ENCODE data around the gene MMP12. TPM values are rescaled to one million over a fixed set of nuclear protein-coding genes. Genes with fewer than 3 reads are reported as not detected.

Gene MMP12
- total RNA-seq, 1 experiment from 2014 or later: not detected

DNA sequence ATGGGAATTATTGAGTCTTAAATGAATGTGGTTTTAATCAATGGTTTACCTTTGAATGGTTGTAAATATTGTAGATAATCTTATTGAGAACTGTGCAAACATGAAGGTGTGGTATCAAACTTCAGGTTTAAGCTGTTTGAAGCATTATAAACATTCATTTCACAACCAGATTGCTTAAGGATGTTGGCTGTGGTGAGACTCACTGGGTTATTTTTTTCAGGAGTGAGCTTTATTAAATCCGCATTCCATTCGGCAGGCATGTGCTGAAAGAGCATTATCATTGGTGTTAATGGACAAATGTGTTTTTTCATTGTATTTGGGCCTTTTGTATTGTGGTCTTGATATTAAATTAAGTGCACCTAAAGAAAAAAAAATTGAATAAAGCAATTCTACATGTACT is 41.1 kb downstream of the MMP12 start:
- peaks cover 3% of the 10 kb centered on the region; the same call in 1 of the 2 replicates for H3K27me3 Mint-ChIP-seq (ENCODE audit: low read depth)
- Histone ChIP-seq H3K79me1 (ENCODE audit: insufficient read depth, low read depth, low read length, poor library complexity, severe bottlenecking) (no peaks in the 10 kb centered on the region), H4K20me1 (ENCODE audit: control insufficient read depth, insufficient read depth, insufficient read length) (no peaks in the 10 kb centered on the region), H4K91ac (ENCODE audit: insufficient read length, low read depth, low read length) (no peak overlapping the region), H3K27me3 (ENCODE audit: insufficient read depth, low read length) (no peaks in the 10 kb centered on the region), H3K9ac (ENCODE audit: extremely low read depth, insufficient read length, low read length) (no peak overlapping the region), H2BK12ac (ENCODE audit: insufficient read length, low read depth, low read length) (no peak overlapping the region), H3K79me2 (ENCODE audit: insufficient read depth, low read length) (no peaks in the 10 kb centered on the region), H2BK20ac (ENCODE audit: low read depth, low read length, poor library complexity, severe bottlenecking) (no peak overlapping the region), H4K5ac (ENCODE audit: insufficient read length, low read depth, low read length) (no peak overlapping the region), H3K4me2 (ENCODE audit: insufficient read depth, insufficient read length, low read length) (no peak overlapping the region), H3K14ac (ENCODE audit: insufficient read depth, low read length) (no peak overlapping the region), H3K27ac (ENCODE audit: insufficient read length, low read depth, low read length) (no peak overlapping the region), H2BK120ac (ENCODE audit: low read depth, low read length, poor library complexity, severe bottlenecking) (no peak overlapping the region), H3K56ac (ENCODE audit: insufficient read length, low read depth, low read length) (no peak overlapping the region), H4K8ac (replicated peaks; ENCODE audit: insufficient read length, low read depth, low read length) (no peak overlapping the region), H2BK5ac (ENCODE audit: insufficient read length, low read length) (no peak overlapping the region), H3K23me2 (ENCODE audit: insufficient read length, low read depth, low read length, poor library complexity, severe bottlenecking) (no peaks in the 10 kb centered on the region), H3K4ac (ENCODE audit: low read depth, low read length) (no peak overlapping the region), H2BK15ac (ENCODE audit: low read depth, low read length) (no peak overlapping the region), H3K18ac (ENCODE audit: insufficient read length, low read depth, low read length) (no peak overlapping the region), H3K23ac (ENCODE audit: insufficient read length, low read depth, low read length) (no peak overlapping the region), H3K9me3 (ENCODE audit: control insufficient read depth, low read depth, low read length) (no peaks in the 10 kb centered on the region), H3K4me1 (ENCODE audit: insufficient read depth, low read length) (peaks cover 5% of the 10 kb centered on the region; the same call in 1 of the 2 replicates), H2AFZ (ENCODE audit: low read length) (no peak overlapping the region), H2AK5ac (ENCODE audit: insufficient read length, low read length) (no peak overlapping the region), H3T11ph (ENCODE audit: low read length) (no peak overlapping the region)
- no peak for DNase-seq
- no peak overlapping the region for H3K4me3 Mint-ChIP-seq
- H3K27ac Mint-ChIP-seq: no peak overlapping the region
- WGBS (ENCODE audit: extremely low coverage, insufficient read length, low lambda C conversion rate): no CpG with 5 or more reads among the region's 2 CpGs
- no peaks in the 10 kb centered on the region for H3K9me3 Mint-ChIP-seq
- H3K4me1 Mint-ChIP-seq: peaks cover 21 to 24% of the 10 kb centered on the region in 2 experiments
- TF ChIP-seq, protein P1, sequence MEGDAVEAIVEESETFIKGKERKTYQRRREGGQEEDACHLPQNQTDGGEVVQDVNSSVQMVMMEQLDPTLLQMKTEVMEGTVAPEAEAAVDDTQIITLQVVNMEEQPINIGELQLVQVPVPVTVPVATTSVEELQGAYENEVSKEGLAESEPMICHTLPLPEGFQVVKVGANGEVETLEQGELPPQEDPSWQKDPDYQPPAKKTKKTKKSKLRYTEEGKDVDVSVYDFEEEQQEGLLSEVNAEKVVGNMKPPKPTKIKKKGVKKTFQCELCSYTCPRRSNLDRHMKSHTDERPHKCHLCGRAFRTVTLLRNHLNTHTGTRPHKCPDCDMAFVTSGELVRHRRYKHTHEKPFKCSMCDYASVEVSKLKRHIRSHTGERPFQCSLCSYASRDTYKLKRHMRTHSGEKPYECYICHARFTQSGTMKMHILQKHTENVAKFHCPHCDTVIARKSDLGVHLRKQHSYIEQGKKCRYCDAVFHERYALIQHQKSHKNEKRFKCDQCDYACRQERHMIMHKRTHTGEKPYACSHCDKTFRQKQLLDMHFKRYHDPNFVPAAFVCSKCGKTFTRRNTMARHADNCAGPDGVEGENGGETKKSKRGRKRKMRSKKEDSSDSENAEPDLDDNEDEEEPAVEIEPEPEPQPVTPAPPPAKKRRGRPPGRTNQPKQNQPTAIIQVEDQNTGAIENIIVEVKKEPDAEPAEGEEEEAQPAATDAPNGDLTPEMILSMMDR (conservative IDR thresholded peaks at IDR 0.05): no peak
- H3K36me3 Mint-ChIP-seq (ENCODE audit: insufficient read depth in 1 of 3, low read depth in 3 of 3): no peaks in the 10 kb centered on the region
